HEK293T (cell line): ENCODE results near the gene CAMK1D.

Experiments
- BHLHE40 ChIP-seq: fragments of 450-650 bp; IDR thresholded peaks from 2 replicates; pipeline ENCODE4 v1.6.1; 2016; ENCODE audit warnings: mild to moderate bottlenecking, moderate library complexity, borderline replicate concordance
- FOXA1 ChIP-seq: fragments of 450-650 bp; IDR thresholded peaks from 2 replicates; pipeline ENCODE4 v1.6.1; 2016; ENCODE audit warnings: mild to moderate bottlenecking
- SP1 ChIP-seq: fragments of 450-650 bp; IDR thresholded peaks from 2 replicates; pipeline ENCODE4 v1.6.1; 2017
- TARDBP ChIP-seq: fragments of 450-650 bp; IDR thresholded peaks from 2 replicates; pipeline ENCODE4 v1.6.1; 2016
- ZNF384 ChIP-seq: fragments of 450-650 bp; IDR thresholded peaks from 2 replicates; pipeline ENCODE4 v1.6.1; 2016

DNA sequence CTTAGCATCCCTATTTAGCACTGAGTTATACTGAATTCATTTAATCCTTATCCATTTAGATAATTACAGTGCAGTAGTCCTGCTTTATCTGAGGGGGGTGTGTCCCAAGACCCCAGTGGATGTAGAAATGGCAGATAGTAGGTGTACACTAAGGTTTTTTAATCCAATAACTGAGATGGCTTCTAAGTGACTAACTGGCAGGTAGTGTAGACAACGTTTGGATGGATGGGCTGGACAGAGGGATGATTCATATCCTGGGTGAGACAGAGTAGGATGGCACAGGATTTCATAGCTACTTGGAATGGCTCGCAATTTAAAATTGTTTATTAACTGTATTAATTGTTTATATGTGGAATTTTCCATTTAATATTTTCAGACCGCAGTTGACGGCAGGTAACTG is 356.6 kb downstream of the CAMK1D start:
- TF ChIP-seq BHLHE40 (no peak), ZNF384 (no peak), TARDBP (no peak), FOXA1 (no peak), SP1 (no peak)
